Epithelial cell of proximal tubule (primary cell): ENCODE measurements around the gene CCDC7. TPM values are rescaled to one million over a fixed set of nuclear protein-coding genes. Genes with fewer than 3 reads are reported as not detected.
"Not testable (repeated sequence)": the region's sequence is repeated elsewhere in the genome, so short reads cannot be mapped to it uniquely, and the experiment has no call there.

Experiments used
- DNase-seq: peaks from one replicate; pipeline ENCODE4 v3.0.0-alpha.2; 2011; ENCODE audit warnings: low read depth
- H3K4me3 ChIP-seq: 2 replicates; pipeline ENCODE4 v1.5.1; 2011; ENCODE audit warnings: low read depth, mild to moderate bottlenecking, low read length
- total RNA-seq: library from RNA; depleted of rRNA; stranded (reverse); fragments of >200 nt; gene quantifications from 2 replicates; pipeline ENCODE4 v1.2.3, GENCODE V29; 2015
- TF ChIP-seq, protein P1 (sequence below): conservative IDR thresholded peaks from 2 replicates; pipeline ENCODE4 v1.5.1; 2012; ENCODE audit warnings: low read depth, mild to moderate bottlenecking, low read length

CCDC7 gene
- total RNA-seq, 1 donor from 2014 or later = 1.3 TPM

GRCh38 chr10:32582946-32583345 is 137.0 kb downstream of the CCDC7 start:
- H3K4me3 ChIP-seq = no peak overlapping the region
- DNase-seq = no peak
- TF ChIP-seq, protein P1, sequence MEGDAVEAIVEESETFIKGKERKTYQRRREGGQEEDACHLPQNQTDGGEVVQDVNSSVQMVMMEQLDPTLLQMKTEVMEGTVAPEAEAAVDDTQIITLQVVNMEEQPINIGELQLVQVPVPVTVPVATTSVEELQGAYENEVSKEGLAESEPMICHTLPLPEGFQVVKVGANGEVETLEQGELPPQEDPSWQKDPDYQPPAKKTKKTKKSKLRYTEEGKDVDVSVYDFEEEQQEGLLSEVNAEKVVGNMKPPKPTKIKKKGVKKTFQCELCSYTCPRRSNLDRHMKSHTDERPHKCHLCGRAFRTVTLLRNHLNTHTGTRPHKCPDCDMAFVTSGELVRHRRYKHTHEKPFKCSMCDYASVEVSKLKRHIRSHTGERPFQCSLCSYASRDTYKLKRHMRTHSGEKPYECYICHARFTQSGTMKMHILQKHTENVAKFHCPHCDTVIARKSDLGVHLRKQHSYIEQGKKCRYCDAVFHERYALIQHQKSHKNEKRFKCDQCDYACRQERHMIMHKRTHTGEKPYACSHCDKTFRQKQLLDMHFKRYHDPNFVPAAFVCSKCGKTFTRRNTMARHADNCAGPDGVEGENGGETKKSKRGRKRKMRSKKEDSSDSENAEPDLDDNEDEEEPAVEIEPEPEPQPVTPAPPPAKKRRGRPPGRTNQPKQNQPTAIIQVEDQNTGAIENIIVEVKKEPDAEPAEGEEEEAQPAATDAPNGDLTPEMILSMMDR = no peak

DNA sequence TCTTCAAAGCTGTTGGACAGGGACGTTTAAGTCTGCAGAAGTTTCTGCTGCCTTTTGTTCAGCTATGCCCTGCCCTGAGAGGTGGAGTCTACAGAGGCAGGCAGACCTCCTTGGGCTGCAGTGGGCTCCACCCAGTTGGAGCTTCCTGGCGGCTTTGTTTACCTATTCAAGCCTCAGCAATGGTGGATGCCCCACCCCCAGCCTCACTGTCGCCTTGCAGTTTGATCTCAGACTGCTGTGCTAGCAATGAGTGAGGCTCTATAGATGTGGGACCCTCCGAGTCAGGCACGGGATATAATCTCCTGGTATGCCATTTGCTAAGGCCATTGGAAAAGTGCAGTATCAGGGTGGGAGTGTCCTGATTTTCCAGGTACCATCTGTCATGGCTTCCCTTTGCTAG is 152.1 kb downstream of the CCDC7 start:
- not testable (repeated sequence) for DNase-seq, H3K4me3 ChIP-seq

GRCh38 chr10:32600317-32600716 is 154.4 kb downstream of the CCDC7 start:
- TF ChIP-seq, protein P1 = no peak
- DNase-seq = no peak
- H3K4me3 ChIP-seq = no peak overlapping the region

- not testable (repeated sequence) for DNase-seq, H3K4me3 ChIP-seq
These were observed 155.6 kb downstream of the CCDC7 start for GRCh38 chr10:32601562-32601961.

GRCh38 chr10:32605787-32606186 is 159.8 kb downstream of the CCDC7 start:
- H3K4me3 ChIP-seq = no peak overlapping the region
- DNase-seq = no peak
- TF ChIP-seq, protein P1 = no peak

- DNase-seq, H3K4me3 ChIP-seq: not testable (repeated sequence)
These were observed 164.6 kb downstream of the CCDC7 start for GRCh38 chr10:32610543-32610942.

GRCh38 chr10:32616438-32616837 is 170.5 kb downstream of the CCDC7 start:
- no peak for DNase-seq
- TF ChIP-seq, protein P1 = no peak
- H3K4me3 ChIP-seq = no peak overlapping the region

- DNase-seq = no peak
- TF ChIP-seq, protein P1 = no peak
- no peak overlapping the region for H3K4me3 ChIP-seq
These were observed 172.5 kb downstream of the CCDC7 start for GRCh38 chr10:32618482-32618881.

DNA sequence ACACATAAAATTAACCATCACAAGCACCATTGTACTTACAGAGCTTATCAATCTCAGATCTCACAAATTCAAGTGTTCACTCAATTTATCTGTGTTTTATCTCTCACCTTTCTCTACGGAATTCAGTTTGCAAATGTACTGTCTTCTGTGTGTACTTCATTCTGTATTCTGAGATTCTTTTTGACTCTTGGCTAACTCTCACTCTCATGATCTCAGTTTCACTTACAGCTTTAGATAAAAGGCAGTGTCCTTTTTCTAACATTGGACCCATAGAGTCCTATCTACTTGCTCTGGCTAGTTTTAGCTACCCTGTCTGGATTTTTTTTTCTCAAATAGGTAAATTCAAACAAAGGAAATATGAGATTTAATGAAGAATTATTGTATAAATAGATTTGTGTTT is 176.0 kb downstream of the CCDC7 start:
- no peak overlapping the region for H3K4me3 ChIP-seq
- no peak for DNase-seq
- TF ChIP-seq, protein P1 = no peak
